Muscle layer of colon (tissue), 2 donors: ENCODE data around the gene FAM72B.
"Not testable (repeated sequence)": the region's sequence is repeated elsewhere in the genome, so short reads cannot be mapped to it uniquely, and the experiment has no call there.

Experiments used
- H3K27ac ChIP-seq: one replicate; pipeline ENCODE4 v1.7.0; 2013; ENCODE audit warnings: low read depth, mild to moderate bottlenecking, low read length, moderate library complexity
- H3K27me3 ChIP-seq, 2 donors: one replicate each; pipeline ENCODE4 v1.7.0; 2013; ENCODE audit warnings: low read length in 2 of 2, mild to moderate bottlenecking in 2 of 2; ENCODE audit not compliant: insufficient read depth in 2 of 2, control insufficient read depth in 1 of 2
- H3K36me3 ChIP-seq: one replicate; pipeline ENCODE4 v1.7.0; 2013; ENCODE audit warnings: mild to moderate bottlenecking, low read length; ENCODE audit not compliant: insufficient read depth
- H3K4me1 ChIP-seq: one replicate; pipeline ENCODE4 v1.7.0; 2013; ENCODE audit warnings: mild to moderate bottlenecking, low read length; ENCODE audit not compliant: insufficient read depth
- H3K4me3 ChIP-seq, 2 donors: one replicate each; pipeline ENCODE4 v1.7.0; 2013; ENCODE audit warnings: low read length in 2 of 2, low read depth in 1 of 2, mild to moderate bottlenecking in 1 of 2, moderate library complexity in 1 of 2
- H3K9ac ChIP-seq: one replicate; pipeline ENCODE4 v1.7.0; 2013; ENCODE audit warnings: low read length
- H3K9me3 ChIP-seq: one replicate; pipeline ENCODE4 v1.7.0; 2013; ENCODE audit warnings: mild to moderate bottlenecking, low read length
- donor health status: abdominal sarcoma.
- donor health status: Adenocarcinoma of cecum.

The FAM72B gene

DNA sequence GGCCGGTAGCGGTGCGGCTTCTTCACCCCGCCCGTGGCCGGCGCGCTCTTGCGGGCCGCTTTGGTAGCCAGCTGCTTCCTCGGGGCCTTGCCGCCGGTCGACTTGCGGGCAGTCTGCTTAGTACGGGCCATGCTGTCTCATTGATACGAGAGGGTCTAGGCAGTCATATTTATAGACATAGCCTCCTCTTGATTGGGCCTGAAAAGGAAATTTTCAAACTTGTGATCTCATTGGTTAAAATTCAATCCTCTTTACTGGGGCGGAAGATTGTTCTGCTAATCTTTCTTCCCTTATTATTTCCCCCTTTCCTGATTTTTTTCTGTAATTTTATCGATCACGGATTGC lies 65.7 kb downstream of the FAM72B start:
- not testable (repeated sequence) for H3K4me1 ChIP-seq, H3K9me3 ChIP-seq, H3K27me3 ChIP-seq, H3K4me3 ChIP-seq, H3K27ac ChIP-seq, H3K36me3 ChIP-seq, H3K9ac ChIP-seq
